Cardiac fibroblast (primary cell): ENCODE results near the gene NAA38.

ENCODE experiments used
- DNase-seq, 2 donors: peaks; one replicate each; pipeline versions ENCODE4 v3.0.0 to v3.0.0-alpha.2; 2010; ENCODE audit warnings: low read depth in 2 of 2
- H3K4me3 ChIP-seq, 2 donors: replicated peaks in 1 of 2; 1 replicate in 1 of 2; 2 replicates in 1 of 2; pipeline ENCODE4 v1.5.1; 2011; ENCODE audit warnings: low read depth in 2 of 2, low read length in 2 of 2, mild to moderate bottlenecking in 2 of 2, moderate library complexity in 1 of 2
- CTCF ChIP-seq: IDR thresholded peaks from one replicate; pipeline ENCODE4 v1.5.1; 2011; ENCODE audit warnings: low read depth, mild to moderate bottlenecking, low read length, inconsistent platforms

NAA38 gene

GRCh38 chr17:7886227-7887037 is 29.1 kb upstream of the NAA38 start:
- peak; percentile 26 for TF ChIP-seq CTCF
- peak; percentile 16 to 28 for DNase-seq
- peak overlapping the region; percentile 85 to 86 for H3K4me3 ChIP-seq

GRCh38 chr17:7885367-7886226 is 28.2 kb upstream of the NAA38 start:
- TF ChIP-seq CTCF = no peak
- DNase-seq = peak; percentile 10 to 38
- H3K4me3 ChIP-seq = peak overlapping the region; percentile 85 to 86

- peak overlapping the region; percentile 85 to 86 for H3K4me3 ChIP-seq
- no peak for TF ChIP-seq CTCF
- DNase-seq = no peak
These were observed 27.4 kb upstream of the NAA38 start for GRCh38 chr17:7884581-7885366.

- H3K4me3 ChIP-seq = peak overlapping the region; percentile 31 to 86
- TF ChIP-seq CTCF = no peak
- DNase-seq = peak; percentile 42 to 43
These were observed 26.5 kb upstream of the NAA38 start for GRCh38 chr17:7883781-7884386.

GRCh38 chr17:7882629-7883028 is 25.3 kb upstream of the NAA38 start:
- no peak overlapping the region for H3K4me3 ChIP-seq
- DNase-seq = no peak
- TF ChIP-seq CTCF = no peak

- no peak overlapping the region for H3K4me3 ChIP-seq
- no peak for TF ChIP-seq CTCF
- no peak for DNase-seq
These were observed 24.7 kb upstream of the NAA38 start for GRCh38 chr17:7882068-7882467.
